ENCODE measurements around the gene PTPRZ1. TPM values are rescaled to one million over a fixed set of nuclear protein-coding genes. Genes with fewer than 3 reads are reported as not detected.

PTPRZ1 gene
- total RNA-seq, 3 donors from 2014 or later (not counting 1 experiment from before 2014, with no cell fraction given) = not detected

- Histone ChIP-seq H3K27ac (ENCODE audit: low read length) (no peak overlapping the region), H3K27me3 (ENCODE audit: control insufficient read depth, insufficient read depth, low read length) (no peaks in the 10 kb centered on the region), H3K4me1 (ENCODE audit: control insufficient read depth, insufficient read depth, low read length) (no peaks in the 10 kb centered on the region), H3K4me3 (ENCODE audit: low read length) (no peak overlapping the region), H3K36me3 (ENCODE audit: control insufficient read depth, insufficient read depth, low read length) (no peaks in the 10 kb centered on the region), H3K9me3 (ENCODE audit: control insufficient read depth, insufficient read depth, low read length) (no peaks in the 10 kb centered on the region)
- intact Hi-C loops (cut with micrococcal nuclease) = no loop called here
- TF ChIP-seq CTCF (IDR thresholded peaks at IDR 0.05) = no peak
- Mint-ChIP-seq H3K36me3 (no peaks in the 10 kb centered on the region), H3K9me3 (peaks cover 6 to 8% of the 10 kb centered on the region in 2 donors), H3K4me3 (no peak overlapping the region), H3K27me3 (ENCODE audit: low read depth in 2 of 2) (no peaks in the 10 kb centered on the region), H3K4me1 (no peaks in the 10 kb centered on the region), H3K27ac (no peak overlapping the region)
- DNase-seq = no peak
- no peak for ATAC-seq
These were observed 35.1 kb downstream of the PTPRZ1 start for GRCh38 chr7:121908042-121908441.

- Histone ChIP-seq H3K4me1 (ENCODE audit: control insufficient read depth, insufficient read depth, low read length) (no peaks in the 10 kb centered on the region), H3K27me3 (ENCODE audit: control insufficient read depth, insufficient read depth, low read length) (no peaks in the 10 kb centered on the region), H3K27ac (ENCODE audit: low read length) (no peak overlapping the region), H3K9me3 (ENCODE audit: control insufficient read depth, insufficient read depth, low read length) (no peaks in the 10 kb centered on the region), H3K4me3 (ENCODE audit: low read length) (no peak overlapping the region), H3K36me3 (ENCODE audit: control insufficient read depth, insufficient read depth, low read length) (no peaks in the 10 kb centered on the region)
- 84% methylated on average over 2 of the region's 3 CpGs for WGBS (ENCODE audit: insufficient coverage)
- no peaks in the 10 kb centered on the region for H3K4me1 Mint-ChIP-seq
- ATAC-seq = no peak
- H3K27me3 Mint-ChIP-seq (ENCODE audit: low read depth in 2 of 2) = no peaks in the 10 kb centered on the region
- H3K36me3 Mint-ChIP-seq = no peaks in the 10 kb centered on the region
- no peak for DNase-seq
- no peak overlapping the region for H3K27ac Mint-ChIP-seq
- no peak for TF ChIP-seq CTCF (IDR thresholded peaks at IDR 0.05)
- peaks cover 4 to 9% of the 10 kb centered on the region in 2 donors for H3K9me3 Mint-ChIP-seq
- H3K4me3 Mint-ChIP-seq = no peak overlapping the region
- intact Hi-C loops (cut with micrococcal nuclease) = no loop called here
These were observed 36.9 kb downstream of the PTPRZ1 start for GRCh38 chr7:121909716-121910345.

- Histone ChIP-seq H3K4me3 (ENCODE audit: low read length) (no peak overlapping the region), H3K36me3 (ENCODE audit: control insufficient read depth, insufficient read depth, low read length) (no peaks in the 10 kb centered on the region), H3K4me1 (ENCODE audit: control insufficient read depth, insufficient read depth, low read length) (no peaks in the 10 kb centered on the region), H3K9me3 (ENCODE audit: control insufficient read depth, insufficient read depth, low read length) (no peaks in the 10 kb centered on the region), H3K27me3 (ENCODE audit: control insufficient read depth, insufficient read depth, low read length) (no peaks in the 10 kb centered on the region), H3K27ac (ENCODE audit: low read length) (no peak overlapping the region)
- Mint-ChIP-seq H3K27me3 (ENCODE audit: low read depth in 2 of 2) (no peaks in the 10 kb centered on the region), H3K9me3 (peaks cover 4 to 11% of the 10 kb centered on the region in 2 donors), H3K4me3 (no peak overlapping the region), H3K4me1 (no peaks in the 10 kb centered on the region), H3K27ac (no peak overlapping the region), H3K36me3 (no peaks in the 10 kb centered on the region)
- 90% methylated on average over 6 of the region's 8 CpGs for WGBS (ENCODE audit: insufficient coverage)
- intact Hi-C loops (cut with micrococcal nuclease) = no loop called here
- DNase-seq (no peak), ATAC-seq (no peak)
- no peak for TF ChIP-seq CTCF (IDR thresholded peaks at IDR 0.05)
These were observed 41.1 kb downstream of the PTPRZ1 start for GRCh38 chr7:121913947-121914675.

Measured in natural killer cell (primary cell).